ENCODE data around the gene LIN7A.

LIN7A gene

GRCh38 chr12:80766897-80767296 is 170.8 kb downstream of the LIN7A start:
- ATAC-seq (replicated peaks), result no peak
- H3K27me3 Mint-ChIP-seq, result no peaks in the 10 kb centered on the region
- H3K27ac Mint-ChIP-seq, result no peak overlapping the region
- DNase-seq, result no peak
- H3K9me3 Mint-ChIP-seq, result peaks cover 0 to 2% of the 10 kb centered on the region in 2 donors
- no peaks in the 10 kb centered on the region for H3K36me3 Mint-ChIP-seq (ENCODE audit: insufficient read depth)
- no peaks in the 10 kb centered on the region for H3K4me1 Mint-ChIP-seq (ENCODE audit: low read depth in 2 of 2)
- no peak overlapping the region for H3K4me3 Mint-ChIP-seq

GRCh38 chr12:80766210-80766609 is 171.5 kb downstream of the LIN7A start:
- ATAC-seq (replicated peaks) (no peak), DNase-seq (no peak)
- Mint-ChIP-seq H3K36me3 (ENCODE audit: insufficient read depth) (no peaks in the 10 kb centered on the region), H3K4me3 (no peak overlapping the region), H3K4me1 (ENCODE audit: low read depth in 2 of 2) (no peaks in the 10 kb centered on the region), H3K27ac (no peak overlapping the region), H3K9me3 (peaks cover 0 to 2% of the 10 kb centered on the region in 2 donors), H3K27me3 (no peaks in the 10 kb centered on the region)

GRCh38 chr12:80763874-80764273 is 173.9 kb downstream of the LIN7A start:
- H3K9me3 Mint-ChIP-seq, result peaks cover 0 to 4% of the 10 kb centered on the region in 2 donors
- DNase-seq (no peak), ATAC-seq (replicated peaks) (no peak)
- H3K27me3 Mint-ChIP-seq, result no peaks in the 10 kb centered on the region
- peaks cover 2% of the 10 kb centered on the region for H3K36me3 Mint-ChIP-seq (ENCODE audit: insufficient read depth)
- H3K27ac Mint-ChIP-seq, result no peak overlapping the region
- no peak overlapping the region for H3K4me3 Mint-ChIP-seq
- no peaks in the 10 kb centered on the region for H3K4me1 Mint-ChIP-seq (ENCODE audit: low read depth in 2 of 2)

- Mint-ChIP-seq H3K4me1 (ENCODE audit: low read depth in 2 of 2) (no peaks in the 10 kb centered on the region), H3K4me3 (no peak overlapping the region), H3K27me3 (no peaks in the 10 kb centered on the region), H3K36me3 (ENCODE audit: insufficient read depth) (peaks cover 2% of the 10 kb centered on the region), H3K27ac (no peak overlapping the region), H3K9me3 (peaks cover 3 to 8% of the 10 kb centered on the region in 2 donors)
- ATAC-seq (replicated peaks) (no peak), DNase-seq (no peak)
Measured at GRCh38 chr12:80761838-80762237, 175.9 kb downstream of the LIN7A start.

GRCh38 chr12:80756875-80757274 is 180.9 kb downstream of the LIN7A start:
- no peaks in the 10 kb centered on the region for H3K4me1 Mint-ChIP-seq (ENCODE audit: low read depth in 2 of 2)
- no peaks in the 10 kb centered on the region for H3K27me3 Mint-ChIP-seq
- ATAC-seq (replicated peaks) (no peak), DNase-seq (no peak)
- H3K4me3 Mint-ChIP-seq, result no peak overlapping the region
- H3K9me3 Mint-ChIP-seq, result peaks cover 9 to 16% of the 10 kb centered on the region in 2 donors
- H3K27ac Mint-ChIP-seq, result no peak overlapping the region
- H3K36me3 Mint-ChIP-seq (ENCODE audit: insufficient read depth), result peaks cover 2% of the 10 kb centered on the region

- no peaks in the 10 kb centered on the region for H3K27me3 Mint-ChIP-seq
- H3K9me3 Mint-ChIP-seq, result peaks cover 14 to 16% of the 10 kb centered on the region in 2 donors
- DNase-seq, result no peak
- H3K27ac Mint-ChIP-seq, result no peak overlapping the region
- no peaks in the 10 kb centered on the region for H3K4me1 Mint-ChIP-seq (ENCODE audit: low read depth in 2 of 2)
- no peak for ATAC-seq (replicated peaks)
- H3K36me3 Mint-ChIP-seq (ENCODE audit: insufficient read depth), result peaks cover 2% of the 10 kb centered on the region
- H3K4me3 Mint-ChIP-seq, result no peak overlapping the region
Measured at GRCh38 chr12:80754274-80754673, 183.5 kb downstream of the LIN7A start.

- Mint-ChIP-seq H3K9me3 (peaks cover 12 to 16% of the 10 kb centered on the region in 2 donors), H3K4me3 (no peak overlapping the region), H3K36me3 (ENCODE audit: insufficient read depth) (no peaks in the 10 kb centered on the region), H3K27me3 (no peaks in the 10 kb centered on the region), H3K4me1 (ENCODE audit: low read depth in 2 of 2) (no peaks in the 10 kb centered on the region), H3K27ac (no peak overlapping the region)
- ATAC-seq (replicated peaks) (no peak), DNase-seq (no peak)
Measured at GRCh38 chr12:80752464-80752863, 185.3 kb downstream of the LIN7A start.

GRCh38 chr12:80749456-80749855 is 188.3 kb downstream of the LIN7A start:
- ATAC-seq (replicated peaks), result no peak

GRCh38 chr12:80747800-80748199 is 189.9 kb downstream of the LIN7A start:
- H3K4me3 Mint-ChIP-seq, result no peak overlapping the region
- no peaks in the 10 kb centered on the region for H3K36me3 Mint-ChIP-seq (ENCODE audit: insufficient read depth)
- H3K9me3 Mint-ChIP-seq, result peaks cover 6 to 16% of the 10 kb centered on the region in 2 donors
- H3K27ac Mint-ChIP-seq, result no peak overlapping the region
- DNase-seq, result no peak
- no peaks in the 10 kb centered on the region for H3K27me3 Mint-ChIP-seq
- no peaks in the 10 kb centered on the region for H3K4me1 Mint-ChIP-seq (ENCODE audit: low read depth in 2 of 2)
- no peak for ATAC-seq (replicated peaks)

More at GRCh38 chr12:80749456-80749855, 188.3 kb downstream of the LIN7A start:
- H3K4me1 Mint-ChIP-seq (ENCODE audit: low read depth in 2 of 2), result no peaks in the 10 kb centered on the region
- no peaks in the 10 kb centered on the region for H3K36me3 Mint-ChIP-seq (ENCODE audit: insufficient read depth)
- H3K4me3 Mint-ChIP-seq, result no peak overlapping the region
- DNase-seq, result no peak
- H3K27me3 Mint-ChIP-seq, result no peaks in the 10 kb centered on the region
- peaks cover 6 to 10% of the 10 kb centered on the region in 2 donors for H3K9me3 Mint-ChIP-seq
- no peak overlapping the region for H3K27ac Mint-ChIP-seq

- no peak for ATAC-seq (replicated peaks)
- H3K27ac Mint-ChIP-seq, result no peak overlapping the region
- no peak overlapping the region for H3K4me3 Mint-ChIP-seq
- H3K9me3 Mint-ChIP-seq, result peaks cover 6 to 14% of the 10 kb centered on the region in 2 donors
- DNase-seq, result no peak
- no peaks in the 10 kb centered on the region for H3K4me1 Mint-ChIP-seq (ENCODE audit: low read depth in 2 of 2)
- H3K36me3 Mint-ChIP-seq (ENCODE audit: insufficient read depth), result no peaks in the 10 kb centered on the region
- no peaks in the 10 kb centered on the region for H3K27me3 Mint-ChIP-seq
Measured at GRCh38 chr12:80745851-80746505, 191.8 kb downstream of the LIN7A start.

Measured in effector memory CD8-positive, alpha-beta T cell (primary cell).